ENCODE measurements around the gene FADS6.

The FADS6 gene

DNA sequence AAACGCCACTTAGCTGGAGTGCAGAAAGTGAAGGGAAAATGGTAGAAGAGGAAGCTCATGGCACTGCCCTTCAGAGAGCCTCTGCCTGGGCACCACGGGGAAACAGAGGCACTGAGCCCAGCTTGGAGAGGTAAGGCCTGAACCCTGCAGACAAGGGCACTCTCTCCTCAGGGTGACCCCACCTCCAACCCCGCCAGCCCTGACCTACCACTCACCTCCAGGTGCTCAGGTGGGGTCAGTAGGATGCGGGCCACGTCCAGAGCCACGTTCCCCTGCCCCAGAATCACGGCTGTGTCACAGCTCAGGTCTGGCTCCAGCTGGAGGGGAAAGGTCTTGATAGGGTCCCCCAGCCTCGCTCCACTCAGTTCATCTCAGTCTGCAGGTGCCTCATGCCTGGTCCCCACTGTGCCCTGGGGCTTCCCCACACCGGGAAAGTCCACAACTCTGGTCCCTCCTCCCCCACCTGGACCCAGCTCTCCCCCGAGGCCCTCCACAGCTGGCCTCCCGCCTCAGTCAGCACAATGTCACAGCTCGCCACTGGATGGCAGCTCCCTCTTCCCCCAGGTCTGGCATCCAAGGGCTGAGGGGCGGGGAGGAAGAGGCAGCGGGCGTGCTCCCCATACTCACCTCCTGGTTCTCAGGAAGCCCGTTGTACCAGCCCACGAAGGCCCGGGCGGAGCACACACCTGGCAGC lies 27.8 kb downstream of the FADS6 start:
- DNase-seq: no peak

DNA sequence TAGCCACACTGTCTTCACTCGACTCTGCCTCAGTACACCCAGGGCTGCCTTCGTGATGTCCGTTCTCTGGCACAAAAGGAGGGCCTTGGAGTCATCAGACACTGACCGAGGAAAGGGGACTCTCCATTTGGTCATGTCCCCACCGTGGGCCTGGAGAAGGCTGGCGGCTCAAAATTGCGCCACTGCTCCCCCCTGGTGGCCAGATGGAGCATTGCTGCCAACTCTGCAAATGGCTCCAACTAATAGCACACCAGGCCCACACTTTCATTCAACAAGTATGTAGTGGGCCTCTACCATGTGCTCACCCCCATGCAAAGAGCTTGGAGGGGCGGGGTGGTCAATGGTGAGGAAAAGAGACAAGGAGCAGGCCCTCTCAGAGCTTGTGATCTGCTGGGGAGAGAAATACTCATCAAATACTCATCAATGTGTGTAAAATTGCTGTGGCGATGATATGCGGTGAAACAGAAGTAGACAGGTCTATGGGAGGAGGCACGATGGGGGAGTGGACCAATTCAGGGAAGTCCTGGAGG lies 28.5 kb downstream of the FADS6 start:
- DNase-seq: peak; percentile 30 to 63 (median 56)

DNA sequence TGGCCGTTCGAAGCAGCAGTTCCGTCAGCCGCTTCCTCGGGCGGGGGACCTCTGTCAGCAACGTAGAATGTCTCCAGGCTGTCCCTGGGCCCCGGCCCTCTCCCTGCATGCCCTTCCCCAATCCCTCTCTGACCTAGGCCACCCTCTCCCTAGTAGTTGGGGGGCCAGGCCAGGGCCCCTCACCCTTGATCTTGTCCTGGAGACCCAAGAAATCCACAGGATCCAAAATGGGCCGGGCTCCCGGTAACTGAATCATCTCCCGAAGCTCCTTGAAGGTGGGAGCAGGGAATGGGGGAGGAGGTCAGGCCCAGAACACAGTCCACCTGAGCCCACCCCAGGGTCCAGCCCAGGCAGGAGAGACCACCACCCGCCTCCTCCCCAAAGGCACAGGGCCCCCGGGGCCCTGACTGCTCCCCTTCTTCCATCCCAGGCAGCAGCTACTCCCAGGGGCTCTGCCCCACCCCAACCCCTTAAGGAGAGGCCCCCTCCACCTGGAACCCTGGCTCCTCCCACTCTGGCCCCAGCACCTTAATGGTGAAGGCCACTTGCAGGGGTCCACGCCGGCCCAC lies 29.1 kb downstream of the FADS6 start:
- no peak for DNase-seq

DNA sequence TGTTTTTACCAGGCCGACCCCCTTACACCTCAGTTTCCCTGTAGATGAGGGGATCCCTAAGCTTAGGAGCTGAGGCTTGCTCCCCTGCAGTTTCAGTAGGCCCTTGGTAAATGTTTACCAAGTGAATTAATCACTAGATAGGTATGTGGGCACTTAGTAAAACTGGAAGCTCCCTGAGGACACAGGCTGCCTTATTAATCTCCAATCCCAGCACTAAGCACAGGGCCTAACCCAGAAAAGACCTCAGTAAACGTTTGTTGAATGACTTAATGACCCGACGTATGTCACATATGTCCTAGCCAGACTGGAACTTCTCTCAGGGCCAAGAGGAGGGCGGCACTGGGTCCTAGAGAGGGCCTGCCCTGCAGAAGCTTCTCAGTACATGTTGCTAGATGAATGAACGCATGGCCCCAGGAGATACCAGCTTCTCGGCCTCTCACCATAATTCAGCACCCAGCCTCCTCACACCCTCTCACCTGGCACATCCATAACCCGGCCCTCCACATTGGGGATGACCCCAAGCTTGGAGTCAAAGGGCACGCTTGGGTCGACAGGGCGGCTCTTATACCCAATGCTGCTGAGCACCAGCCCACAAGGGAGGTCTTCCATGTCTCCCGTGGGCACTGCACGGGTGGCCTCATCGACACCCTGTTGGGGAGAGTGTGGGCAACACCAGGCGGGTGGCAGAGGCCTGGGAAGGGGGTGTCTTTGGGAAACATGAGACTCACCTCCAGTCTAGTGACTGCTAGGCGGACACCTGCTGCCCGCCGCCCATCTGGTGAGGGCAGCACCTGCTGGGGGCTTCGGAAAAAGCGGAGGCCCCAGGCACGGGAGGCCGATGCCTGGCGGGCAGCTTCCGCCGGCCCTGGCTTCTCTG lies 29.8 kb downstream of the FADS6 start:
- no peak for DNase-seq

DNA sequence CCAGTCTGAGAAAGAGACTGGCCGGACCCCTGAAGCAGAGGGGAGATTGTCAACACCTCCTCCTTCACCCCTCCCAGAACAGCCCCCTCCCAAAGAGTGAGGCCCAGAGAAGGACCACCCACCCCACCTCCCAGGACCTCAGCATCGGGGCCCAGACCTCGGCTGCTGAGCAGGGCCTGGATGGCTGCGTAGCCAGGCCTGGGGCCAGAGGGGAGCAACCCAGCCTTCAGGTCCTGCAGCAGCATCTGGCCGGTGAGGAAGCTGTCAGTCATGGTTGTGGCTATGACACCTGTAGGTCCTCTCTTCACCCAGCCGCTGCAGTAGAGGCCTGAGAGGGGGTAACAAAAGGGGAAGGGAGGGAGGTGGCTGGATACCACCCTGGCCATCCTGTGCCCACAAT lies 30.5 kb downstream of the FADS6 start:
- DNase-seq: no peak

DNA sequence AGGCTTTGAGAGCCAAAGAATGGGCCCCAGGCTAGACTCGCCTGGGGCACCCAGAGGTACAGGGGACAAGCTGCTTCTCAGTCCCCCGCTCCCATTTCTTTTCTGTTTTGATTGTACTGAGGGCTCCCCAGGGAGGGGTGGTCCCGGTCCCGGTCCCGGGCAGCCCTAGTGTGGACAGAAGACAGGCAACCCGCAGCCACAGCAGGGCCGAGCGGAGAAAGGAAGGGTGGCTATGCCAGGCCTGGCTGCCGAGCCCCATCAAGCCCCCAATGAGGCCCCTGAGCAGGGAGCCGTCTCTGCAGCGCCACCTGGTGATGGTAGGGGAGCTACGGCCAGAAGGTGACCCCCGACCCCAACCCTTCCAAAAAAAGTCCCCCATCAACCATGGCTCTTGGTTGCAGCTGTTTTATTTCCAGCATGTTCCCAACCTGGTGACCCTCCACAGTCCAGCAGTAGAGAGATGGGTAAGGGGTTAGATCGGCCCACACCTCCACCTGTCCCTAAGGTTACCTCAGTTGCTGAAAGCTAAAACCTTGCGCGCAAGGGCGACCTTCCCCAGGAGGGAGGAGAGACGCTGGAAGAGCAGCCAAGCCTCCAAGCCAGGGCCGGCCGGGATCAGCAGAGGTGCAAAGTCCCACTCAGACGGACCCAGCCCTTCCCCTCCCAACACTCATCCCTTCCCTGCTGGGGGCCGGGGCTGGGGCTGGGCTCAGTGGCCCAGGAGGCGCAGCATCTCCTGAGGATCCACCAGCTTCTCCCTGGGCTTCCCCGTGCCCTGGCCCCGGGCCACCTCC lies 31.1 kb downstream of the FADS6 start:
- DNase-seq: peak; percentile 30 to 66 (median 61)

DNA sequence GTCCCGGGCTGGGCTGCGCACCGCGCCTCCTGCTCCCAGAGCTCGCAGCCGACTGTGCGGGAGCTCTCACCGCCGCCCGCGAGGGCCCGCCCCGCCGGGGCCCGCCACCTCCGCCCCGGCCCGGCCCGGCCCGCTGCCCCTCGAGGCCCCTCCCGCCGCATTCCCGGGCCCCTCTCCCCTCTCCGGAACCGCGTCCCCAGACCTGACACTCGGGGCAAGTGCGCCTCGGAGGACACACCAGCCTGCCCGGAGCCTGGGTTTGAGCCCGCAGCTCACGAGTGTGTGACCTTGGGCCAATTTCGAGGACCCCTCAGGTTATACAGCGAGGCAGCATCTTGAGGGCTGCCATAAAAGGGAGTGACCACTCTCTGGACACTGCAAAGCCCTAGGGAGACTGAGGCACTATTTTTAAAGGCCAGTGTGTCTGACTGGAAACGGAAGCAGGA lies 31.7 kb downstream of the FADS6 start:
- no peak for DNase-seq

DNA sequence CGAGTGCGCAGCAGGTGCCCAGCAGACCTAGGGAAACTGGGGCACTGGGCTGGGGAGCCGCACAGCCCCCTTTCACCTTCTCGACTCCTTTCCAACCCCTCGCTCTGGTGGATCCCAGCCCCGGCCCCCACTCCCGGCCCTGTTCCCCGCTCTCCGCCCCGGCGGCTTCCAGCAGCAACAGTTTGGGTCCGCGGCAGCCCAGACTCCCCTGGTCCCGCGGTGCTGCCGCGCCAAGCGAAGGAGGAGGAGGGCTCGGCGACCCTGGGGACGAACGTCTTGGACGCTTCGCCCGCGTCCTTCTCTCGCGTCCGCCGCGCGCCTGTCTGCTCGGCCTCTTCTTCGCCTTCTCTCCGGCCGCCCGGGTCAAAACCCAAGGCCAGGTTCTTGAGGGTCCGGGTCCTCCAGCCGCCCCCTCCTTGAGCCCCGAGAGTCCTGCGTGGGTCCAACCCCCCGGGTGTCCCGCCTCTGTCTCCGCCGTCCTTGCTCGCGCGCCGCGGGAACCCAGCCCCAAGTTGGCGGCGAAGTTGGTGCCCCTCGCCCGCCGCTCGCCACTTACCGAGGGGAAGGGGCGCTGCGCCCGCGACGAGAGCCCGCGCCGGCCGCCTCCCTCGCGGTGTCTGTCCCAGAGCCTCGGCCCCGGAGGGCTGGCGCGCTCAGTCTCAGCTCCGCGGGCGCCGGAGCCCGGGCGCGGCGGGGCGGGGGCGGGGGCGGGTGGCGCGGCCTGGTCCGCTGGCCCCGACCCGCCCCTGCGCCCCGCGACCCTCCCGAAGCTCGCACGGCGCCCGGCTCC lies 32.4 kb downstream of the FADS6 start:
- no peak for DNase-seq

DNA sequence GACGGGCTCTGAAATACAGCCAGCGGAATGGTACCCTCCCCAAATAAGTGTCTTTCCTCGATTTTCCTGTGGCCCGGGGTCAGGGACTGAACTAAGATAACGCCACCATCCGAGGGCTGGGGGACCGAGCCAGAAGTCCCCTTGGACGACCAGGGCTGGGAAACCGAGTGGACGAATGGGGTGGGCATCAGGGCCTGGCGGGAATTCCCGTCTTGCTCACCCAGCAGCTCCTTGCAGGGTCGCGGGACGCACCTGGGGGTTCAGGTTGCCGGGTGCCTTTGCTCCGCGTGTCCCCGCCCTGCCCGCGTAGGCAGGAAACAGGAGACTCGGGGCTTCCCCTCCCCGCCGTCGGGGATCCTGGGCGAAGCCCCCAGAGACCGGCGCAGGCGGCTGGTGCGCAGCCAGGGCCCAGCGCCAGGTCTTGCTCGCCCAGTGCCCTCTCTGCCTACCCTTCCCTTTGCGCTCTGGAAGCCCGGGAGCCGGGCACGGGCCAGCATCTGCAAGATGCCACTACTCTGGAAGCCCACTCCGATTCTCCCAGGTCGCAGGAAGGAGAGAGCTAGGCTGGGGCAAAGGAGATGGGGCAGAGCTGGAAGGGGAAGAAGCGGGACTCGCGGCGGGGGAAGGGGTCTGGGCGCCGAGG lies 33.1 kb downstream of the FADS6 start:
- no peak for DNase-seq

DNA sequence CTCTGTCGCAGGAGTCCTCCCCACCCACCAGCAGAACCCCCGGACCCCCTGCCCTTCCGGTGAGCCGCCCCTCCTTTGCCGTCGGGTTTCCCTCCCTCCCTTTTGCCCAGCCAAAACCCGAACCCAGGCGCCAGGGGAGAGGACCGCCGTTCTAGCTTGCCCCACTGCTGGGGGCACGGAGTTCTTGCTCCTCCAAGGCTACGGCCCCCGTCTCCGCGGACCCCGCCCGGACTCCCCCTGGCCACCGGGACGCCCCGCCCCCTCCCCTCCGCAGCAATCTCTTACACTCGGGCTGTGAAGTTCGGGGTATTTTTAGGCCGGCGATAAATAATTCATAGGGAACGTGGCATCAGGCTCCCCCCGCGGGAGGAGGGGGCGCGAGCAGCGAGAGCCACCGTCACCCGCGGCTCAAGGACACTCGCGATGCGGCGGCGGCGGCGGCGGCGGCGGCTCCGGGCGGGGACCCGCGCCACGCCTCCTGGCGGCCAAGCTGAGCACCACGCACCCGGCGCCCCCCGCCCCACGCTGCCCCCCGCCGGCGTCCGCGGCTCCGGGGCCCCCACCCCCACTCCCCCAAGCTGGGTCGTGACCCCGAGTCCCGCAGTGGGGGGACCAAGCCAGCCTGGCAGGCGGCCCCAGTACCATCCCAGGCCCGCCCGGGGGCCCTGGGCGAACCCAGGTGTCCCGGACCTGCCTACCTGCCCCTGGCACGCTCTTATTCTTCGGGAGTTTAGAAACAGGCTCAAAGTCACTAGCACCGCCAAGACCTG lies 33.8 kb downstream of the FADS6 start, which contains the start of gene GRIN2C:
TSS of gene GRIN2C (minus strand) at position 427 of the 770 bp plus-strand sequence. CDS start 4,793 bp downstream, outside the sequence.
- peak in 3 of 5 experiments; percentile 10 to 35 (median 31) for DNase-seq

DNA sequence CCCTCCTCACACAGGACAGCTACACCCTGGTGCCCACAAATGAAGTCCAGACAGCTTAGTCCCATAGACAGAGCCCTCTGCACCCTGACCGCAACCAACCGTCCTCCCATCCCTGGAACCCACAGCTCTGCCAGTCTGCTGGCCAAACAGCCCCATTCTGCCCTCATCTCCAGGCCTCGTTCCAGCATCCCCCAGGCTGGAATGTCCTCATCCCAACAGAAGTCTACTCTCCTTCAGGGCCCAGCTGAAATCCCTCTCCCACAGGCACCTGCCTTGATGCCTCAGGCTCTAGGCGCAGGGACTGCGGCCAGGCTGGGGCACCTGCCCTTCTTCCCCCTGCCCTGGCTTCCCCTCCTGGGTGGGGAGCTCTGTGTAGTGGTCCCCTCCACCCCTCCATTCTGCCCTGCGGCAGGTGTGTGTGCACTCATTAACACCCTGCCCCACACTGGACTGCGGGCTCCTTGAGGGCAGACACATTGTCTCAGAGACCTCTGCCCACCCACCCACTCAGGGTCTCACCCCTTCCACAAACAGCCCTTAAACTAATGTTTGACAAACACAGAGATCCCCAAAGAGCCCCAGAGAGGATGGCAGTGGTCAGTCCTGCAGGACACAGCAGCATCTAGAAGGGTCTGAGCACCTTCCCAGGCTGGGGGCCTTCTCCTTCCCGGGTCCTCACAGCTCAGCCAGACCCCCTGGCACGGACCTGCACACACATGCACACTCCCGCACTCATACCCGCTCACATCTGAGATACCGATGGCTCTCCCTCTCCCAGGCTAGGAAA lies 34.6 kb downstream of the FADS6 start:
- no peak for DNase-seq

DNA sequence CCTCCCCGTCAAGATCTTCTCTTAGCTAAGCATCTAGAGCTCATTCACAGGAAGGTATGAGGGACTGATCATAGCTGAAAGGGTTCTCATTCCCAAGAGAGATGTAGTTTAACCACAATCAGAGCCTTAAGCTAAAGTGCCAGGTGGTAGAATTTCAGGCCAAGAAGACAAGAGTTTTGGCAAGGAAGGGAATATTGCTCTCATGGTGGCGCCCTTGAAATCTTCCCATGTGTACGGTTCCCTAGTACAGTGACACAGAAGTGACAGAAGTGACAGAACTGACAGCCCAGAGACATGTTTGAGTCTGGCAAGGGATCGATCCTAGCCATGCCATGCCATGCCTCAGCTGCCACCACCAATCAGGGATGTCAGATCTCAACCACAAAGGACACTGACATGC lies 36.2 kb downstream of the FADS6 start:
- DNase-seq: no peak

DNA sequence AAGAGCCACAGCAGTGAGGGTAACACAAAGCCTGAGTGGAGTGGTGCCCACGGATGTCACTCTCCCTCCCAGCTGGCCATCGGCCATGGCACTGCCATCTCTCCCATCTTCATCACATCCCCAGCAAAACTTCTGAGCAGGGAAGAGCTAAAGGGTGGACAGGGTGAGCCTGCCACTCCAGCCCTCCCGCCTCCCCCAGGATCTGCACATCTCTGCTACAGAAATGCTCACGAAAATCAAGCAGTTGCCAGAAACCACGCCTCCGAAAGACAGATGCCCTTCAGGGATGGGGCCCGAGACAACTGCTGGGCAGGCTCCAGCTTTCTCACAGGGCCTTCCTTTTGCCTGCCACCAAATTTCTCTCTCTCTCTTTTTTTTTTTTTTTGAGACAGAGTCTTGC lies 37.3 kb downstream of the FADS6 start:
- DNase-seq: no peak

DNA sequence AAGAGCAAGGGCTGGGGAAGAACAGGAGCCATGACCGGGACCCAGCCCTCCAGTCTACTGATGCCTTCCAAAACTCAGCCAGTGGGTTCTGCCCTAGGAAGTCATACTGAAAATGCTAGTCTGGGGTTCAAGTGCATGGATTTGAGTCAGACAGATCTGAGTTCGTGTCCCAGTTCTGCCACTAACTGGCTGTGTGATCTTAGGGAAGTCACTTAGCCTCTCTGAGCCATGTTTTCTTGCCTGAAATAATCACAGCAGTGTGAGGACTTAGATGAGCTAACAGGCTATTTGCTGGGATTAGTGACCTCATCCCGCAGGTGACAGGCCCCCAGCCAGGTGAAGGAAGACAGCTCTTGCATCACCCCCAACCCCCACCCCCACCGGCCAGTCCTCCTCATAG lies 38.1 kb downstream of the FADS6 start:
- no peak for DNase-seq

DNA sequence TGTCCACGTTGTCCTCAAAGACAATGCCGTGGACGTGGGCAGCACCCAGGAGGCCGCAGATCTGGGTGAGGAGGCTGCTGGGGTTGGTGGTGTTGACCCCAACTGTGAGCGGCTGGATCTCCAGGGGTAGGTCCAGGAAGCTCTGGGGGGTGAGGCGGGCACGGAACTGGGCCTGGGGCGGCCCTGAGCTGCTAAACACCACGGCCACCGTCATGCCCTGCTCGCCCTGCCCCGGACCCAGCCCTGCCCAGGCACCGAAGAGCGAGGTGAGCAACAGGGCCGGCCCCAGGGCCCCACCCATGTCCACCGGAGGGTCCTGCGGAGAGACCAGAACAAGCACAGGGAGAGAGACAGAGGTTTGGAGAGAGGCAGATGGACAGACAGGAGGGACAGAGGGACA lies 38.6 kb downstream of the FADS6 start:
- no peak for DNase-seq

DNA sequence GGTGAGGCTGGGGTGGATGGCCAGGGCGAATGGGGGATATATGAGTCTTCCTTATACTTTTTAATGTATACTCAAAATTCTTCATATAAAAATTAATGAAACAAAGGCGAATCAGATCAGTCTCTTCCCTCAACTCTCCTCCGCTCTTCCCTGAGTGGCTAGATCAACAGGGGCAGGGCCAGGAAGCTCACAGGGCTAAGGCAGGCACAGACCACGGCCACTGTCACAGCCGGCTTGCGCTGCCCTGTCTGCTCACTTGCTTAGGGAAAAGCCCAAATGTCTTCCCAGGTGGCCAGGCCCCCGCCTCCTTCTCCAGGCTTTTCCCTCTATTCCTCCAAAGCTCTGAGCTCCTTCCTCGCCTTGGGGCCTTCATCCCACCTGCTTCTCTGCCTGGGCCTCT lies 39.8 kb downstream of the FADS6 start:
- DNase-seq: no peak

DNA sequence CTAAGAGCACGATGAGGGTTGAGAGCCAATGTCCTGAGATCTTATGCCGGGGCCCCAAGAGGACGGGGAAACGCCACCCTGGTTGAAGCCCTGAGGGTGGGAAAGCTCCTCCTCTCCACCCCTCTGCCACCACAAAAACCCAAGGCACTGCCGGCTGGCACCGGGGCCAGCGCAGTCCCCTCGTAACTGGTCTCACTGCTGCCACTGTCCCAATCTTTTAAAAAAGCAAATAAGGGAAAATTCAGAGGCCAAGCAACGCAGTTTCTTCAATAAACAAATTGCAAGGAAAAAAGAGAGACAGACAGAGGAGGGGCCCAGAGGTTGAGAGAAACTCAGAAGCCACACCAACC lies 40.4 kb downstream of the FADS6 start:
- no peak for DNase-seq

DNA sequence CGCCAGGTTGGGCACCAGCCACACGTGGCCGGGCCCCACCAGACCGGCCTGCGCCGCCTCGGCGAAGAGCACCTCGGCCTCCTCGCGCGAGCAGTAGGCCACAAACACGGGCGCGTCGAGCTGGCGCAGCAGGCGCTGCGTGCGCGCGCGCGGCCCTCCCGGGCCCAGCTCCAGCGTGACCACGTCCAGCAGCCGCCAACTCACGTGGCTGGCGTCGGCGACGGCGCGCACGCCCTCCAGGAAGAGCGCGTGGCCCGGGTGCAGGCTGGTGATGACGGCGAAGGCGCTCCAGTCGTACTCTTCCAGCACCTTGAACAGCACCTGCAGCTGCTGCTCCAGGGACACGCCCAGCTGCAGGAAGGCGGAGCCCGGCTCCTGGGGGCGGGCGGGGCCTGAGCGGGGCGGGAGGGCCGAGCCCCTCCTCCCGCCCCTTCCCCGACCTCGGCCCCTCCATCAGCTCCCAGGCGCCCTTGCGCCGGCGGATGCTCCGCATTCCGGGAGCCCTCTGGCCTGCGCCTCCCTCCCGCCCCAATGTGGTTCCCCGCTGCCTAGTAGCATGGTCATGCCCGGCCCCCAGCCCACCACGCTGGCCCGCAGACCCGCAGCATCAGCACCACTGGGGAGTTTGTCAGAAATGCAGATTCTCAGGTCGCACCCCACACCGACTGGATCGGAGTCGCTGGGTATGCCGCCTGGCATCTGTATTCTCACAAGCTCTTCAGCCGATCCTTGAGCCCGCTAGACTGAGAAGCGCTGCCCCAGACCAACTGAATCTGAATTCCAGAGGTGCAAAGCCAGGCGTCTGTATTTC lies 41.0 kb downstream of the FADS6 start:
- peak in 4 of 5 experiments; percentile 31 to 83 (median 54) for DNase-seq
